B cell (primary cell): ENCODE data around the gene ABHD5. TPM values are rescaled to one million over a fixed set of nuclear protein-coding genes. Genes with fewer than 3 reads are reported as not detected.
A peak's percentile ranks its signal among the peaks of the same experiment; 100 is the strongest.

Experiments used
- ATAC-seq: fragments of 200-7000 bp; cut with Tn5 transposase; one replicate; pipeline ENCODE4 v1.10.0; 2021; ENCODE audit warnings: low read depth, mild to moderate bottlenecking, moderate number of reproducible peaks, moderate library complexity
- CTCF ChIA-PET: fragments of 350-600 bp; sonication (Branson Sonifier 250); formaldehyde crosslinking; loops from one replicate; lab custom pipeline; 2021; ENCODE audit warnings: antibody characterized with exemption, inconsistent platforms; lab: Charles Lee
- POLR2A ChIA-PET: fragments of 350-600 bp; sonication (Branson Sonifier 250); formaldehyde crosslinking; loops from one replicate; lab custom pipeline; 2021; ENCODE audit warnings: antibody characterized with exemption; lab: Charles Lee
- DNase-seq: peaks from one replicate; pipeline ENCODE4 v3.0.0; 2013
- H2AFZ ChIP-seq: 2 replicates; pipeline ENCODE4 v1.6.1; 2012; ENCODE audit warnings: mild to moderate bottlenecking, low read depth, low read length; ENCODE audit not compliant: insufficient read depth, poor library complexity, severe bottlenecking
- H3K27ac ChIP-seq, 2 donors: 1 replicate in 1 of 2; 2 replicates in 1 of 2; pipeline ENCODE4 v1.5.1; 2012 to 2013; ENCODE audit warnings: low read length in 2 of 2, mild to moderate bottlenecking in 2 of 2, moderate library complexity in 1 of 2
- H3K27me3 ChIP-seq, 4 experiments: fragments of 200-600 bp in 1 of 4; sonication (generic) in 1 of 4; replicated peaks in 1 of 4; 1 replicate in 2 of 4; 2 replicates in 2 of 4; pipeline versions ENCODE4 v1.6.1 to v1.7.0; 2013 to 2016; ENCODE audit warnings: low read length in 3 of 4, mild to moderate bottlenecking in 2 of 4, mixed read lengths in 1 of 4, moderate library complexity in 1 of 4; ENCODE audit not compliant: insufficient read depth in 4 of 4, control insufficient read depth in 3 of 4; ENCODE audit errors: control extremely low read depth in 1 of 4
- H3K36me3 ChIP-seq, 2 experiments: replicated peaks in 1 of 2; 1 replicate in 1 of 2; 2 replicates in 1 of 2; pipeline versions ENCODE4 v1.6.1 to v1.7.1; 2013; ENCODE audit warnings: low read length in 1 of 2; ENCODE audit not compliant: insufficient read depth in 2 of 2, control insufficient read depth in 1 of 2; ENCODE audit errors: control extremely low read depth in 1 of 2, extremely low read depth in 1 of 2
- H3K4me1 ChIP-seq, 2 donors: fragments of 200-600 bp in 1 of 2; sonication (generic) in 1 of 2; 1 replicate in 1 of 2; 2 replicates in 1 of 2; pipeline versions ENCODE4 v1.5.1 to v1.6.1; 2013 to 2017; ENCODE audit warnings: low read length in 2 of 2; ENCODE audit not compliant: control insufficient read depth in 2 of 2, insufficient read depth in 2 of 2
- H3K4me2 ChIP-seq: replicated peaks from 2 replicates; pipeline ENCODE3; 2012; ENCODE audit warnings: mild to moderate bottlenecking, low read depth, low read length; ENCODE audit not compliant: poor library complexity, severe bottlenecking
- H3K4me3 ChIP-seq, 5 experiments: fragments of 200-600 bp in 1 of 5; sonication (generic) in 1 of 5; 1 replicate in 3 of 5; 2 replicates in 2 of 5; pipeline versions ENCODE4 v1.5.1 to v1.7.0; 2011 to 2016; ENCODE audit warnings: low read length in 4 of 5, mild to moderate bottlenecking in 4 of 5, low read depth in 2 of 5, control low read depth in 1 of 5, moderate library complexity in 1 of 5; ENCODE audit not compliant: insufficient read depth in 1 of 5; ENCODE audit errors: control extremely low read depth in 1 of 5, extremely low read depth in 1 of 5
- H3K79me2 ChIP-seq: fragments of 200-600 bp; sonication (generic); one replicate; pipeline ENCODE4 v1.6.0; 2016; ENCODE audit warnings: low read length; ENCODE audit not compliant: control insufficient read depth, insufficient read depth
- H3K9ac ChIP-seq: fragments of 200-600 bp; sonication (generic); 2 replicates; pipeline ENCODE4 v1.6.1; 2017; ENCODE audit warnings: mild to moderate bottlenecking, low read length, moderate library complexity
- H3K9me3 ChIP-seq, 3 donors: one replicate each; pipeline versions ENCODE4 v1.6.1 to v1.7.1; 2013; ENCODE audit warnings: low read length in 2 of 3; ENCODE audit not compliant: control insufficient read depth in 2 of 3, insufficient read depth in 1 of 3; ENCODE audit errors: control extremely low read depth in 1 of 3
- H4K20me1 ChIP-seq: 2 replicates; pipeline ENCODE4 v1.6.0; 2012; ENCODE audit warnings: mild to moderate bottlenecking, low read length; ENCODE audit not compliant: insufficient read depth, control insufficient read depth, poor library complexity, severe bottlenecking
- H3K27ac Mint-ChIP-seq: one replicate; pipeline ENCODE4 v1.8.0; 2021; ENCODE audit warnings: mixed read lengths
- H3K27me3 Mint-ChIP-seq: one replicate; pipeline ENCODE4 v1.8.0; 2021; ENCODE audit warnings: mixed read lengths
- H3K4me1 Mint-ChIP-seq: one replicate; pipeline ENCODE4 v1.8.0; 2021; ENCODE audit warnings: mixed read lengths
- H3K4me3 Mint-ChIP-seq: one replicate; pipeline ENCODE4 v1.8.0; 2021; ENCODE audit warnings: mixed read lengths
- H3K9me3 Mint-ChIP-seq: one replicate; pipeline ENCODE4 v1.8.0; 2022; ENCODE audit warnings: mixed read lengths; ENCODE audit not compliant: insufficient read depth
- CTCF ChIP-seq: fragments of 200-600 bp; IDR thresholded peaks from one replicate; pipeline ENCODE4 v1.8.0; 2022; ENCODE audit warnings: antibody characterized with exemption, mild to moderate bottlenecking
- EZH2 ChIP-seq: IDR thresholded peaks from 2 replicates; pipeline ENCODE4 v1.6.1; 2012; ENCODE audit warnings: borderline replicate concordance, low read depth, mild to moderate bottlenecking, moderate library complexity, low read length; ENCODE audit not compliant: insufficient read depth, poor library complexity, severe bottlenecking
- WGBS: methylation state at CpG from one replicate; pipeline ENCODE4 v1.1.5; 2013; ENCODE audit warnings: missing lambda C conversion rate; ENCODE audit not compliant: insufficient coverage; 5-methylcytosine and 5-hydroxymethylcytosine counted together
- intact Hi-C: fragments of 100-400 bp; cut with micrococcal nuclease; formaldehyde crosslinking; loops from one replicate; pipeline ENCODE4 v1.10.0; 2022
- polyA plus RNA-seq: library from polyadenylated mRNA; depleted of rRNA; stranded (reverse); fragments of >200 nt; gene quantifications from 2 replicates; pipeline ENCODE4 v1.2.3, GENCODE V29; 2012
- total RNA-seq, 2 donors: library from RNA; stranded (reverse); fragments of 120-200 nt in 1 of 2; gene quantifications; 1 replicate in 1 of 2; 2 replicates in 1 of 2; pipeline versions ENCODE4 v1.2.3 to v1.2.4, GENCODE V29; 2013 to 2022

The ABHD5 gene
- total and polyA plus RNA-seq, 2 donors (not counting 1 experiment from before 2014, with no cell fraction given) = 4.7 to 12.1 TPM

GRCh38 chr3:43691120-43691995 is 620 bp downstream of the ABHD5 start:
- H3K4me2 ChIP-seq = peak overlapping the region; percentile 92
- peak overlapping the region; percentile 58 to 86 (median 83) for H3K4me3 ChIP-seq
- no peaks in the 10 kb centered on the region for H3K9me3 ChIP-seq
- whole genome bisulfite sequencing = under 1% methylated on average over 70 of the region's 72 CpGs
- Mint-ChIP-seq H3K4me1 (peaks cover 30% of the 10 kb centered on the region), H3K27me3 (no peaks in the 10 kb centered on the region), H3K27ac (peak overlapping the region; percentile 98), H3K9me3 (no peaks in the 10 kb centered on the region), H3K4me3 (peak overlapping the region; percentile 98)
- POLR2A ChIA-PET = interaction anchor here (1.4 kb wide), 1 partner anchor 70 kb away, joined by 9 read pairs; the partner anchor contains the start of gene ANO10
- TF ChIP-seq EZH2 (no peak), CTCF (peak; percentile 16)
- H3K9ac ChIP-seq = peak overlapping the region; percentile 80
- DNase-seq (no peak), ATAC-seq (peak; percentile 12)
- H3K27me3 ChIP-seq = no peaks in the 10 kb centered on the region
- H2AFZ ChIP-seq = peak overlapping the region; percentile 100
- intact Hi-C loops = loop anchor here (2.0 to 5.0 kb wide), 4 partner anchors 203 to 1189 kb away; partner anchors contain the start of genes POMGNT2, TMEM42 and VIPR1
- H3K36me3 ChIP-seq = no peaks in the 10 kb centered on the region
- H4K20me1 ChIP-seq = no peaks in the 10 kb centered on the region
- H3K79me2 ChIP-seq = peaks cover 17% of the 10 kb centered on the region
- H3K27ac ChIP-seq = peak overlapping the region; percentile 49 to 87
- CTCF ChIA-PET = interaction anchor here (0.6 kb wide), 1 partner anchor 304 kb away, joined by 3 read pairs; no protein-coding TSS in a partner anchor
- H3K4me1 ChIP-seq = peaks cover 5 to 21% of the 10 kb centered on the region in 2 donors
